HG03139 (cell line): ENCODE results near the gene STX1B.
A peak's percentile ranks its signal among the peaks of the same experiment; 100 is the strongest.
"Not testable (repeated sequence)": the region's sequence is repeated elsewhere in the genome, so short reads cannot be mapped to it uniquely, and the experiment has no call there.

Experiments used
- ATAC-seq: cut with Tn5 transposase; IDR thresholded peaks from one replicate; pipeline ENCODE4 v1.9.1; 2021; ENCODE audit not compliant: unreplicated experiment

The STX1B gene

DNA sequence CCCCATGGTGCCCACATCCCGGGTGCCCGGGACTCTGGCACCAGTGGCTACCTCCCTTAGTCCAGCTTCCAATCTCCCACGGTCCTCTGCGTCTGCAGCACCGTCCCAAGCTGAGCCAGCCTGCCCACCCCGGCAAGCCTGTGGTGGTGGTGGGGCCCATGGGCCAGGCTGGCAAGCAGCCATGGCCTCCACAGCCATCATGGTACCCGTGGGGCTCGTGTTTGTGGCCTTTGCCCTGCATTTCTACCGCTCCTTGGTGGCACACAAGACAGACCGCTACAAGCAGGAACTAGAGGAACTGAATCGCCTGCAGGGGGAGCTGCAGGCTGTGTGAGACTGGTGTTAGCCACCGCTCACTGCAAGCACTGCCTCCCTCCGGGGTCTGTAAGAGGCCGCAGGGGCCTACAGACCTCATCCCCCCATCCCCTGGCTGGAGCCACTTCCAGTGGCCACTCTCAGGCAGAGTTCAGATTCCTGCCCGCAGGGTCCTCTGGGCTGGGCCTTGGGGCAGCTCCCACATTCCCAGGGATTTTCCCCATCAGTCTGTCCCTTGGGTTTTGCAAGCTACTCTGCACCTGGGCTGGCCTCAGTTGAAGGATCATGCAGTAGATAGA lies 56.8 kb downstream of the STX1B start:
- no peak for ATAC-seq

DNA sequence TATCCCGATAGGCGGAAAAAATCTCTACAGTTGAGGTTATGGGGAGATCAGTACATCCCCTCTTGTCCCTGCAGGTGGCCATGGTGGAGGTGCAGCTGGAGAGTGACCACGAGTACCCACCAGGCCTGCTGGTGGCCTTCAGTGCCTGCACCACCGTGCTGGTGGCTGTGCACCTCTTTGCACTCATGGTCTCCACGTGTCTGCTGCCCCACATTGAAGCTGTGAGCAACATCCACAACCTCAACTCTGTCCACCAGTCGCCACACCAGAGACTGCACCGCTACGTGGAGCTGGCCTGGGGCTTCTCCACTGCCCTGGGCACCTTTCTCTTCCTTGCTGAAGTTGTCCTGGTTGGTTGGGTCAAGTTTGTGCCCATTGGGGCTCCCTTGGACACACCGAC lies 57.3 kb downstream of the STX1B start:
- ATAC-seq: no peak

DNA sequence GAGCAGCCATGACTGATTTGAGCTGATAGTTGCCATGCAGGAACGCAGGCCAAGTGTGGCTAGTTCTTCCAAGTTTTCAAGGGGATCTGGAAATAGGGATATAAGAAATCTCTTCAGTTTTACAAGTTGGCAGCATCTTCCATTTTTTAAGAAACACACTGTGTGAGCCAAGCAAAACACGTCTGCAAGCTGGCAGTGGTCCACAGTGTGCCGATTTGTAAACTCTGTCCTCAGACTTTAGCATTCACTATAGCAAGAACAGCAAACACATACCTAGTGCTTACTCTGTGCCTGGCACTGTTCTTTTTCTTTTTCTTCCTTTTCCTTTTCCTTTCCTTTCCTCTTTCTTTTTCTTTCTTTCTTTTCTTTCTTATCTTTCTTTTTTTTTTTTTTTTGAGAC lies 58.7 kb downstream of the STX1B start:
- no peak for ATAC-seq

DNA sequence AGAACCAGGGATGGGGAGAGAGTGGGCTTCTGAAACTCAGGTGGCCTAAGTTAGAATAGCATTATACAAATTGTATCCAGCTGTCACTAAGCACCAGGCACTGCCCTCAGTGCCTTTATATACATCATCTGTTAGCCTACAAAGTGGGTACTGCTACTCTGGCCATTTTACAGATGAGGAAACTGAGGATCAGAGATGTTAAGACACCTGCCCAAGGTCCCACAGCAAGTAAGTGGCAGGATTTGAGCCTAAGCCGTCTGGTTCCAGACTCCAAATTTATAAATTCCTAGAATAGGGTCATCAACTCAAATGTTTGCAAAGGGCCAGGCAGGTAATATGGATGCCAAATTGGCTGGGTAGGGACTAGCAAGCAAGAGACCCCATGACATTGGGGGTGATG lies 59.2 kb downstream of the STX1B start:
- no peak for ATAC-seq

DNA sequence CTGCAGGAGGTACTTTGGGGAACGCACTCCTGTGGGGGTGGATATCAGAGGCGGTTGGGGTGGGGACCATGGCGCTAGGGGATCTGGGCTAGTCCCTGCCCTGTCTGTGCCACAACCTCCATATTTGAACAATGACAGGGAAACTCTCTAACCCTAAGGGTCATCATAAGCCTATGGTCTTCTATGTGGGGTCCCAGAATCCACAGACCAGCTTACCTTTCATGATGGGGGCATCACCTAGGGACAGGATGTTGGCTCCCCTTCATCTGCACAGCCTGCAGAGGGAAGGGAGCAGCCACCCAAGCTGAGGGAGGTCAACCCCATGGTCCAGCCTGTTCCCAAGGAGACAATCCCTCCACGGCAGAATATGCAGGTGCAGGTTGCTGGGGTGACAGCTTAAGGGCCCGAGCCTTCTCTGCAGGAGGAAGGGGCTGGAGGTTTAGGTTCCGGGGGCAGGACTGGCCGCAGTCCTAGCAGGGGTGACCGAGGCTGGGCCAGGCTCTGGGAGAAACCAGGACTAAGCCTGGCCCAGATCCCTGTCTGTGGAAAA lies 59.8 kb downstream of the STX1B start:
- ATAC-seq: no peak

DNA sequence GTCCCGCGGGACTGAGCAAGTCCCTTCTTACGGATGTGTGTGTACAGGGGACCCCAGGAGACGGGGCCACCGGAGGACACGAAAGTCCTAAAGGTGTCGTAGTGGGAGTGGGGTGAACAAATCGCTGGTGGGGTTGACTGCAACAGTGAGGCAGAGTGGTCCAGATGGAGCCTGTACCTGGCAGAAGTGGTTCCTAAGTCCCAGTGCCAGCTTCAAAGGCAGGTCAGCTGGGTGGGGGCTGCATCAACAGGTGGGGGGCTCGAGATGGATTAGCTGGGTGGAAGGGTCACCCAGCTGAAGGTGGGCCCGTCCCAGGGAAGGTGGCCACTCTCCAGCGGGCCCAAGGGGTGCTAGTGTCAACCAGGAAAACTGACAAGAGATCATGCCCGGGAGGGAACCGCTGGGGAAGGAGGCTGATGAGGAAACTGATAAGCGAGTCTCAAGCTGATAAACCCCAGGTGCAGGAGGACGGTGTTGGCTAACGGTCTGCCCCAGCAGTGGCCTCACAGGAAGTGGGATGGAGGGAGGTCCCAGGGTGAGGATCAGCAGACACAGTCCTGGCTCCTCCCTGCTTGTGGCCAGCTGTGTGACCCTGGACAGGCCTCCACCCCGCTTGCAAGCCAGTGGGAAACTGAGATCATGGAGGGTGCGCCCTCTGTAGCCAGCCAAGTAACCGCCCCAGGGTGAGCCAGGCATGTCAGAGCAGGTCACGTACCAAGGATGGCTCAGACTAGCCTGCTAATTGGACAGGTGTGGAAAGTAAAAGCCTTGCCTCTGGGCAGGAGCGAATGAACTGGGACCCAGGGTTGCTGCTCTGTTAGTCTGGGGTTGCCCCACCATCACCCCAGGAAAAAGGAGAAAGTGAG lies 60.6 kb downstream of the STX1B start:
- ATAC-seq: no peak

DNA sequence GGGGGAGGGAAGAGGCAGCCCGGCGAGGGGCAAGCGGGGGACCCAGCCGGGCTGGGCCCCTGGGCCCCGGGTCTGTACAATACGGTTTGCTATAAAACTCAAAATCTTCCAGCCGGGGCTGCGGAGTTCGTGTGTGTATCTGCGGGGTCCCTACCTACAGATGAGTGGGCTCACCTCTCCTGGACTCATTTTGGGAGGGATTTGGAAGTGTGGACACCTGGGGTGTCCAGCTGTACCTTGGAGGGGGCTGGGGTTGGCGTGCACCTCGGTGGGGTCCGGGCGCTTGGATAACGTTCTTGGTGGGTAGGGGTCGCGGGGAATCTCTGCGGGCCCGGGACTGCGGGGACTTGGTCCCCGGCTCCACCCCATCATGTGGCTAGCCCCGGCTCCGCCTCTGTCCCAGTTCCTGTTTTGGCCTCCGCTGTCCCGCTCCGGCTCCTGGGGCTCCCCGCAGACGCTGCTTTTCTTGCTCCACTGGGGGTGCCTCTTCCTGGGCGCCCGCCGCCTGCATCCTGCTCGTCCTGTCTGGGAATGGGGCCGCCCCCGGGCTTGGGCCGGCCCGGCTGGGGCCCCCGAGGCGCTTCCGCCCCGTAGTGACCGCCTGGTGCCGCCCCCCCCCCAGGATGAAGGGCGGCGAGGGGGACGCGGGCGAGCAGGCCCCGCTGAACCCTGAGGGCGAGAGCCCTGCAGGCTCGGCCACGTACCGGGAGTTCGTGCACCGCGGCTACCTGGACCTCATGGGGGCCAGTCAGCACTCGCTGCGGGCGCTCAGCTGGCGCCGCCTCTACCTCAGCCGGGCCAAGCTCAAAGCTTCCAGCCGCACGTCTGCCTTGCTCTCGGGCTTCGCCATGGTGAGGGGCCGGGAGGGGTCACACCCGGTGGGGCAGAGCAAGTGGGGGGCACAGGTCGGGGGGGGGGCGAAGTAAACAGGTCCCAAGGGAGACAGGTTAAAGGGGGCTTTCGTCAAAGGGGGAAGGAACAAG lies 61.5 kb downstream of the STX1B start, which contains the start of gene ORAI3:
Gene ORAI3, plus strand, starts transcription at position 402 of the 983 bp plus-strand sequence. Its CDS starts 222 bp downstream, at position 624.
- peak; percentile 46 for ATAC-seq

DNA sequence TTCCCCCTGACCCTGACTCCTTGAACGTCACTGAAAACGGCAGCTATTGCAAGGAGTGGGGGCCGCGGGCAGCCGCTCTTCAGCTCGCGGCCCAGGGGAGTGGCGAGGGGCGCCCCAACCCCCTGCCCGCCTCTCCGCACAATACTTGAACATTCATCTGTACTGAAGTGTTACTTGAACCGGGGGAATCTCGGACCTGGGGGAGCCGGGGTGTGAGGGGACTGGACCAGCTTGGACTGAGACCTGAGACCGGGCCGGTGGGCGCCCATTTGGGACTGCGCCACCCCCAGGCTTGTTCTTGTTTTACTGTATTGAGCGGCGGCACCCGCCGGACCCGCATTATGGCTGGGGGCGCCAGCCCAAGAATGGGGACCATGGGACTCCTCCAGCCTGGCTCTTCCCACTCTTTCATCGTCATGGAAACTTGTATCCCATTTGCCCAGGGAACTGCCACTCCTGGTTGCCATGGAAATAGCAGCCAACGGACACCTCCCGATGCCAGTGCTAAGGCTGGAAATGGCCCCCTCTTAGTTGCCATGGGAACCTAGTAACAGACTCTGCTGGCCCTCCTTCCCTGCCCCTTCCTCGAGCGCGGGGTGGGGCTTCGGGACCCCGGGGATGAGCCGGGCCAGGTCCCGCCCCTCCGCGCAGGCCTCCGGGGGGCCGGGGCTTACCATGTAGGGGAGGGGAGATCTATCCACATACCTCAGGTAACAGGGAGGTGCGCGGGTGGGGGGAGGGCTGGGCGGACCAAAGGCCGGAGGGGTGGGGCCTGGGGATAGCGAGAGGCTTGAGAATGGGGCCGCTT lies 62.4 kb downstream of the STX1B start:
- ATAC-seq: no peak

DNA sequence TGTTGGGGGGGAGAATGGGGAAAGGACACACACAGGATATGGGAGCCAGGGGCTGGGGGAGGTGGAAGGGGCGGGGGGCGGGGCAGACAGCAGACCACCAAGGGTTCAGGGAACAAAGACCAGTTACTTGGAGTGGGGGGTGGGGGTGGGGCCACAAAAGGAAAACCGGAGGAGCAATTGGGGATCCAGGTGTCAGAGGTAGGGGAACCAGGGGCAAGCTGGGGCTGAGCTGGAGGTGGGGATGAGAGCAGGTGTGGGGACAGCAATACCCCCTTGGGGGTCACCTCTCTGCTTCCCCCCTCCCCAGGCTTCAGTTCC lies 62.9 kb downstream of the STX1B start:
- ATAC-seq: no peak

DNA sequence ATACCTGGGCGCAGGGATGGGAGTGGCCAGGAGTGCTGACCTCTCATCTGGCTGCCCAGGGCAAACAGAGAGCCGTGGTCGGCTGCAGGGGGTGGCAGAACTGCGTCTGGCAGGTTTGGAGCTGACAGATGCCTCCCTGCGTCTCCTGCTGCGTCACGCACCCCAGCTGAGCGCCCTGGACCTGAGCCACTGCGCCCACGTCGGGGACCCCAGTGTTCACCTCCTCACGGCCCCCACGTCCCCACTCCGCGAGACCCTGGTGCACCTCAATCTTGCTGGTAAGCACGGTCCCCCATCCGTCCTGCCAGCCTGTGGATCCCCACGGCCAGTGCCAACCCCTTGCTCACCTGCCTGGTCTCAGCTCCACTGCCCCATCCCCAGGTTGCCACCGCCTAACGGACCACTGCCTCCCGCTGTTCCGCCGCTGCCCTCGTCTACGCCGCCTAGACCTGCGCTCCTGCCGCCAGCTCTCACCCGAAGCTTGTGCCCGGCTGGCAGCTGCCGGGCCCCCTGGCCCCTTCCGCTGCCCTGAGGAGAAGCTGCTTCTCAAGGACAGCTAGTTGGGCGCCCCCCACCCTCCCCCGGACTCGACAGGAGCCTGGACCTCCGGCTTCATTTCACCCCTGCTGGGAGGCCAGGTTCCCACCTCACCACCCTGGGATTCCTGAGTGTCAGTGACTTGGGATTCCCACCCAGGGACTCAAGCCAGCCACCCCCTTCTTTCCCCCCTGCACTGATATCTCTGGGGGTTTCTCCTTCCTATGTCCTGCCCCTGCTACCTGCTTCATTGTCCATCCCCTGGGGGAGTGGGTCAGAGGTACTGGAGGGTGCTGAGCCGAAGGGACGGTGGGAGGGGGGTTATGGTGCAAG lies 63.5 kb downstream of the STX1B start:
- ATAC-seq: no peak

DNA sequence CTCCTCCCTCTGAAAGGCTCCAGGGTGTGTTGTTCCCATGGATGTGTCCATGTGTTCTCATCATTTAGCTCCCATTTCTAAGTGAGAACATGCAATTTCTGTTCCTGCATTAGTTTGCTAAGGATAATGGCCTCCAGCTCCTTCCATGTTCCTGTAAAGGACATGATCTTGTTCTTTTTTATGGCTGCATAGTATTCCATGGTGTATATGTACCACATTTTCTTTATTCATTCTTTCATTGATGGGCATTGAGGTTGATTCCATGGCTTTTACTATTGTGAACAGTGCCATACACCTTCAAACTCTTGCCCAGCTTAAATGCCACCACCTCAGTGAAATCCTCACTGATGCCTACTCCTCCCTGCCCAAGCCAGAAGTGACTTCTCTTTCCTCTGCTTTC lies 66.1 kb downstream of the STX1B start:
- ATAC-seq: no peak

DNA sequence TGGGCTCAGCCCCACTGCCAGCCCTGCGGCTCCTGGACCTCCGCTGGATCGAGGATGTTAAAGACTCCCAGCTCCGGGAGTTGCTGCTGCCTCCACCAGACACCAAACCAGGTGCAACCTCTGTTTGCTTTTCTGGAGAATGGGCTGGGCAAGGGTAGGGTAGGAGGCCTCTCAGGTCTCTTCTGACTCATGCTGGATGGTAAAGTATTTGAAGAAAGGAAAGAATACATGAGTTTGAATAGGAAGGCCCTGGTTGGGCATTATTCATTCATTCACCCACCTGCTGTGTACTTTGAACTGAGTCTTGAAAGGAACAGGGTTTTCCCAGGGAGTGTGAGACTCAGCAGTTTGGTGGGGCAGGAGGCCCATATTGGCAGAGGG lies 68.0 kb downstream of the STX1B start:
- no peak for ATAC-seq

DNA sequence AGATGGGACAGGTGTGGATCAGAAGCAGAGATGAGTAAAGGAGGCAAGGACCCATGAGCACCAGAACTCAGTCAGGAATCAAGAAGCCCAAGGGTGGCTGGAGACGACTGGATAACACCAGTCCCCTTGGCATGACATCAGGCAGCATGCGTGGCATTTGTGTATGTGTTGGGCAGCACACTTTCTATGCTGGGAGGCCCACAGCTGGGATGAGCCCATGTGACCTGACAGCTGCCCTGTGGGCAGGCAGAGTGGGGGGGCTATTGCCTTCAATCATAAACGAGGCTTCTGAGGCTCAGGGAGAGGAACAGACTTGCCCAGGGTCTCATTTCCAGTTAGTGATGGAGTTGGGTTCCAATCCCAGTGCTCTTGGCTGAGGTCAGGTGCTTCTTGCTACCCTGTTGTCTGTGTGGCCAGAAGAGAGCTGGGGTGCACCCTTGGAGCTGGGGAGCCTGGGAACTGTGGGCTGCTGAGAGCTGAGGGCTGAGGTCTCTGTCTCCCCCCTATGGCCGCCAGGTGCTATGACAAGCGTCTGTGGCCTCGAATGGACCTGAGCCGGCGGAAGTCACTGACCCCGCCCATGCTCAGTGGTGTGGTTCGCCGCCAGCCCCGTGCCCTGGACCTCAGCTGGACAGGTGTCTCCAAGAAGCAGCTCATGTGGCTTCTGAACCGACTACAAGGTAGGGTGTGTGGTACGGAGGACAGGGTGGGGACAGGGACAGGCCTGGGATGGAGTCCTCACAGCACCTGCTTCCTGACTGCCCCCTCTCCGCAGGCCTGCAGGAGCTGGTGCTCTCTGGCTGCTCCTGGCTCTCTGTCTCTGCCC lies 68.6 kb downstream of the STX1B start:
- peak; percentile 72 for ATAC-seq

DNA sequence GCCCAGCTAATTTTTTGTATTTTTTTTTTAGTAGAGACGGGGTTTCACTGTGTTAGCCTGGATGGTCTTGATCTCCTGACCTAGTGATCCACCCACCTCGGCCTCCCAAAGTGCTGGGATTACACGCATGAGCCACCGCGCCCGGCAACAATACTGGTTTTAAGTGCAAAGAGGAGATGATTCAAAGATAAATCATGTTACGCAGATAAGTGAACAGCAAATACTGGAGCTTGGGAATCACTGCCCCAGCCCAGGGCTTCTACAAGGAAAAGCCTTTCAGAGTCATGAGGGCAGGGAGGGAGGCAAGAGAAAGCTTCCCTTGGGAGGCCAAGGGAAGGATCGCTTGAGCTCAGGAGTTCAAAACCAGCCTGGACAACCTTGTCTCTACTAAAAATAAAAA lies 70.9 kb downstream of the STX1B start:
- ATAC-seq: not testable (repeated sequence)
